ENCODE results near the gene CSTPP1.
"Not testable (repeated sequence)": the region's sequence is repeated elsewhere in the genome, so short reads cannot be mapped to it uniquely, and the experiment has no call there.

CSTPP1 gene

DNA sequence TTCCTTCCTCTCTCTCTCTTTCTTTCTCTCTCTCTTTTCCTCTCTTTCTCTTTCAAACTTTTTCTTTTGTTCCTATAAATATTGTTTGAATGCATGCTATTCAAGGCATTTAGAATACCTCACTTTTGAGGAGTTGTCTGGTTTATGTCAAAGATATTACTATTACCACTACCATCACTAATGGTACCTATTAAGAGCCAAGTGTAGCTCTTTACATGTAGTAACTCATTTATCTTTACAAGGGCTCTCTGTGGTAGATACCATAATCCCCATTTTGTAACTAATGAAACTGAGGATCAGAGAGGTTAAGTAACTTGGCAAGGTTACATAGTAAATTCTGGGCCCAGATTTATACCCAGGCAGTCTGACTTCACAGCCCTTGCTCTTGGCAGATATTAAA lies 116.0 kb downstream of the CSTPP1 start:
- DNase-seq, result no peak

DNA sequence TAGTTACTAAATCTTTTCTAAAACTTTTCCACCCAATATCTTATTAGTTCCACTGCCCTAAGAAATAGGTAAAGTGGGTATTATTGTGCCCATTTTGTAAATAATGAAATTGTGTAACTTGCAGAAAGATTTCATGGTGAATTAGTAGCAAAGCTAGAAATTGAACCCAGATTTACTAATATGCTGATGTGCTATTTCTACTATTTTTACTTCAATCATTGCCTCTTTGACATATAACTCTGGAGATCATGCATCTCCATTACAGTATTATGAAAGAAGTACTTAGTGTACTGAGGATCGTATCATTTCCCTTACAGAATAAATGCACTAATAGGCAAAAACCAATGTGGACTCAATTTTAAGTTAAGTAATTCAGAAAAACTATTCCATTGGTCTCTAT lies 119.0 kb downstream of the CSTPP1 start:
- DNase-seq, result no peak

DNA sequence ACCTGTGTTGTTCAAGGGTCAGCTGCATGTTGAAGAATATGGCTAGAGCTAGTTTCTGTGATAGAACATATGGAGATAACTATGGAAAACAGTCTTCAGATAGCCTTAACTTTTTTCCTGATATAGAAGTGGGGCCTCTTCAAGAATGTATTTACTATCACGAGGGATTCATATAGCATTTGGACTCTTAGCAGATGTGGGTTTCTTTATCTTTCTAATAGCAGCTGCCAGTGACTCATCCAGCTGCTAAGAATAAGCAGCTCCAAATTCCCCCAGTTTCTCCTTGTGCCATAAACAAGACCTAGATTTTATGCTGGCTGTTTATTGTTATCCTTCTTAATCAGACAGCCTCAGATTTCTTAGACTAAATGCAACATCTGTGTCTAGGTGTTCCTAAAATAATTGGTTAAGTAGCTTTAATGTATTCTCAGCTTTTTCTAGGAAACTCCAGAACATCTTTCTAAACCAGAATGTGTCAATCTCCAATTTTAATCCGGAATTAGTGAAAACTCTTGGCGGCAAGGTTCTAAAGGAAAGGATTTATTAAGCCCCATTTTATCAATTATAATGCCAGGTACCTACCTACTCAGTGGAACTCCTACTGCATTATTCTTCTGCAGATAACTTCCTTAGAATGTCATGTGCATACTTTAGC lies 119.8 kb downstream of the CSTPP1 start:
- no peak for DNase-seq

DNA sequence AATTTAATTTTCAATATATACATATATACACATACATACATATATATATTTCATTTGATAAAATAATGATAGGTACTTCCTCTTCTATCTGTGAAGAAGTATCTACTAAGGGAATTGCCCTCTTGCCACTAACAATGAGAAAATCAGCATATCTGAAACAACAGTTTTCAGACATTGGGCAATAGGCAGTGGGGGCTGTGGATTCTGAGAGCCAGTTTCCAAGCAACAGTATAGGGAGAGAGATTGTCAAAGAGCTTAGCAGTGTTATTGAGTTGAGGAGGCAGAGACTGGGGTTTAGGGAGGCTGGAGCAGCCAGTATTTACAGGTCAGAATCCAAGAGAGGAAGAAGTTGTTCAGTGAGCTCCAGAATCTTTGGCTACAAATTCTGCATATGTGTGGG lies 120.8 kb downstream of the CSTPP1 start:
- no peak for DNase-seq

DNA sequence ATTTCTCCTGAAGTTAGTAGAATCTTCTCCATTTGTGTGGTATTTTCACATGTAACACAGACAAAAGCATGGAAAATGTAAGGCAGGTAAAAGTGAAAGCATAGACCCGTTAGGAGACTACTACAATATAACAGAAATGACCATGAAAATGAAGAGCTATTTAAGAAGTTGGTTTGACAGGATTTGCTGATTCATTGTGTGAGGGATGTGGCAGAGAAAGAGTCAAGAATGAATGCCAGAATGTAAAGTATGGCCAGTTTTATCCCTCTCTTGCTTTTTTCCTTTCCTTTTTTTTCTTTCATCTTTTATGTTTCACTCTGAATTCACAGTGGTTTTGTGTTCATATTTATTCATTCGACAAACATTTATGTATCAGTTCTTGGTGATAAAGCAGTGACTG lies 124.2 kb downstream of the CSTPP1 start:
- DNase-seq, result no peak

DNA sequence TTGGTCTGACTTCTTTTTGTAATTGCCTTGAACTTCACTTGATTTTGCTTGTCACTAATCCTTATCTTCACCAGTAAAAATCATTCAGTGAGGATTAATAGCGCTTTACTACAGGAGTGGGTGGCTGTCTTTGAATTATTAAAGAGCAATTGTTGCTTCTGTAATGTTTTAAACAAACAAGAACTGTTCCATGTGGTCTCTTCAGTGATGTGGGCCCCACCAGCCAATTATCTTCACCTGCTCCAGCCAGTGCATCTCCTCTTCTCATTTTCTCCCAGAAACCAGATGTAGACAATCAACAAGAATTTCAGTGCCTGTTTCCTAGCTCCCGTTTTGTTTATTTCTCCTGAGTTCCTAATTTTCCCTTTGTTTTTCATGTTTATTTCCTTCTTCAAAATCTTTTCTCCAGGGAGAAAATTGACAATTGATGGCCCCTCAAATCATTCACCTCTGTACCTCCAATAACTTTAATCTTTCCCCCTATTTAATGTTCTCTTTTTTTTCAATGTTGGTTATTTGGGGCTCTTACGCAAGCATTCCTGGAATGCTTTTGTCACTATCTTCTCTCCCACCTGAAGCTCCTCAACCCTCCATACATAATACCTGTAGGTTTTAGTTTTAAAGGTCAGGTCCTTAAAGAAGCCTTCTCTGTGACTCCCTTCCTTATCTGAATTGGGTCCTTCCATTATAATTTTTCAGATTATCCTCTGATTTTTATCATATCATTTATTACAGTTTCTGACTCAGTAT lies 125.0 kb downstream of the CSTPP1 start:
- DNase-seq, result no peak

DNA sequence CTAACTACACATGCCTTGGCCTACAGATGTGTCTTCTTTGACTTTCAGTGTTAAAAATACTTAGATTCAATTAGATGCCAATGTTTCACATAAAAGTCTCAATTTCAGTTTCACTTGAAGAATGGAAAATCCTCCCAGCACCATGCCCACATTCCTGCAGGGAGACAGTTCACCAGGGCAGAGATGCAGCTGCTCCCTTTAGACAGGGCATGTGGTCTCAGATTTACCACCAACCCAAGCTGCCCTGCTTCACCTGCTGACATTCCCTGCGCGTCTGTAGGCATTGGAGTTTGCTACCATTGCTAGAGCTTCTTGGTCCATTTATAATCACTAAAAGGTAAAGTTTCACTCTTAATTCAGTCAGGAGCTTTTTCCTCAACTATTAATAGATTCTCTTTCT lies 126.2 kb downstream of the CSTPP1 start:
- no peak for DNase-seq

DNA sequence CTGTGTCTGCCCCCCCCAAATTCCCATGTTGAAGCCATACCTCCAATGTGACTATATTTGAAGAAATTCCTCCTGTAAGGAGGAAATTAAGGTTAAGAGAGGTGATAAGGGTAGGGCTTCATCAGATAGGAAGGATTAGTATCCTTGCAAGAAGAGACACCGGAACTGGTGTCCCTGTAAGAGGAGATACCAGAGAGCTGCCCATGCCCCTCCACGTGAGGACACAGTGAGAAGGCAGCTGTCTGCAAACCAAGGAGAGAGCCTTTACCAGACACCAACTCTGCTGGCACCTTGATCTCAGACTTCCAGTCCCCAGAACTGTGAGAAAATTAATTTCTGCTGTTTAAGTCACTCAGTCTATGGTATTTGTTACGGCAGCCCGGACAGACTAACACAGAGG lies 130.8 kb downstream of the CSTPP1 start:
- no peak for DNase-seq

DNA sequence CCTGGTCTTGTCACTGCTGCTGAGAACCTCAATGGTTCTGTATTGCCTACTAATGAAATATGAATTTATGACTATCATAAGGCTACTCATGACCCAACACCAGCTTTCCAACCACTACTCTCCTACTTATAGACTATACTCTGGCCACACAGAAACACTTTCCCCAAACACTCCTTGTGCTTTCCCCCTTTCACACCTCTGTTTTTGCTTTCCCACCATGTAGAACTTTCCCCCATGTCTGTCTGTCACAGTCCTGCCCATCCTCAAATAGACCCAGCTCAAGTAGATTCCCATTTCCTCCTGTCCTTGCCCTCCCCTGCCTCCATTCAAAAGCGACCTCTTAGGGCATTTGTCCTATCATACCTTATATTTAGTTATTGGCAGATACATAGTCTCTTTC lies 134.2 kb downstream of the CSTPP1 start:
- no peak for DNase-seq

DNA sequence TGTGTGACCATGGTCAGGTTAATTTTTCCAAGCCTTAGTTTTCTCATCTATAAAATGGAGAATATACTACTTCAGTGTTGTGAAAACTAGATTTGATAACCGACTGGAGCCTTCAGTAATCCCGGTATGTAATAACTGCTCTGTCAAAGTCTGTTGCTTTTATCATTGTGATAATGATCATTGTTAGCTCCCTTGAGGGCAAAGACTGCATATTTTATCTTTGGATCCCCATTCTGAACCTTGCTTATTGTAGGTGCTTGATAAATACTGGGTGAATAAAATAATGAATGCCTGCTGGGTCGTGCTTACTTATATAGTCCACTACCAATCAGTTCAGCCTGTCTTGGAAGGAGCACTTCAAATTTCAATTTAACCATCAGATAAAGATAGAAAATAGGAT lies 134.8 kb downstream of the CSTPP1 start:
- DNase-seq, result no peak

DNA sequence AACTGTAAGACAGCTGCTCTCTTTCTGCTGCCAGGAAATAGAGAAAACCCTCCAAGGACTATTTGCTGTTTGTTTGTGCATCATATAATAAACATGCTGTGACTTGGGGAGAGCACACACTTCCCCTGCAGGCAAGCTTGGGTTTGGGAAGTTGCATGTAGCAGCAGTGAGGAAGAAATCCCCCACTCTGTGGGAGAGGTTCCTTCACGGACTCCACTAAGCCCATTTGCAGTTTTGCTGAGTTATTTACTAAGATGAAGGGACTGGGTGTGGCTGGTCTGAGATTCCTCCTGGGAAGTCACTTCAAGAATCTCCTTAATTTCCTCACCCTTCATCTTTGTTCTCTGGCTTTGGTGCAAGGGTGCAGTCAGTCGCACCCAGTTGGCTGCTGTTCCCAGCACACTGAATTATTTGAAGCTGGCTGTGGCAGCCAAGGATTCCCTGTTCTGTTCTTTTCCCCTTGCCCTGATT lies 135.3 kb downstream of the CSTPP1 start:
- DNase-seq, result no peak

DNA sequence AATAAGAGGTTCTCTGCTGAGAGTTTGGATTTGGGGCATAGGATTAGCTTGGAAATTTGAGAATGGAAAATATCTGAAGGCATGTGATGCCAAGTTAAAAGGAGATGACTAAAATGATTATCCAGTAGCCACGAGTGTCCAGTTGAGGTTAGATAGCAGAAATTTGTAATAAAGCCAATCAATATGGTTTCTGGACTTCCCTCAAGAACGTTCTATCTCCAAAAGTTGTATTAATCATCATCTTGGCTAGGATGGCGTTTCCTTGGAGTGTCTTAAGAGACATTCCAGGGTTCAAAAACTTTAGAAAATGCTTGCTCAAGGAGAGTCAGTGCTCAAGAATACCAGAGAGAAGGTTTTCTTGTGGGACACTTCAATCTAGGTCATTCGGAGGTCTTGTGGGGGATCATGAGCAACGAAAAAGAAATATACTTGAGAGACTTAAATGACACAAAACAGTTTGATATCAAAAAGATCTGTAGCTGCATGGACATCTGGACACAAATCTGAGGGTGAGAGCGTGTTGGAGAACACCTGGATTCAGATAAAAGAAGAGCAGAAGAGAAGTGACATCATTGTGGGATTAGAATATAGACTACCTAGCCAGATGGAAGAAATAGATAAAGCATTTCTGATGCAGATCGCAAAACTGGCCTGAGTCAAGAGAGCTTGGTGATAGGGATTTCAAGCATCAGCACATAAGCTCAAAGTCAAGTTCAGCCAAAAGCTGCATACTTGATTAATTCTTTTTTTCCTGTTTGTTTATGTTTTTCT lies 142.4 kb downstream of the CSTPP1 start:
- DNase-seq, result no peak

DNA sequence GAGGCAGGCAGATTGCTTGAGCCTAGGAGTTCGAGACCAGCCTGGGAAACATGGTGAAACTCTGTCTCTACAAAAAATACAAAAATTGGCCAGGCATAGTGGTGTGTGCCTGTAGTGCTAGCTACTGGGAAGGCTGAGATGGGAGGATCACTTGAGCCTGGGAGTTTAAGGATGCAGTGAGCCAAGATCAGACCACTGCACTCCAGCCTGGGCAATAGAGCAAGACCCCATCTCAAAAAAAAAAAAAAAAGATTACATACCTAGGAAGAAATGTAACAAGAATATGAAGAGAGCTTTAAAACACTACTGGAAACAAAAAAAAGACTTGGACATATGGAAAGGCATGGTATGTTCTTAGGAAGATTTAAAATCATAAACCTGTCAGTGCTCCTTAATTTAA lies 144.2 kb downstream of the CSTPP1 start:
- not testable (repeated sequence) for DNase-seq

DNA sequence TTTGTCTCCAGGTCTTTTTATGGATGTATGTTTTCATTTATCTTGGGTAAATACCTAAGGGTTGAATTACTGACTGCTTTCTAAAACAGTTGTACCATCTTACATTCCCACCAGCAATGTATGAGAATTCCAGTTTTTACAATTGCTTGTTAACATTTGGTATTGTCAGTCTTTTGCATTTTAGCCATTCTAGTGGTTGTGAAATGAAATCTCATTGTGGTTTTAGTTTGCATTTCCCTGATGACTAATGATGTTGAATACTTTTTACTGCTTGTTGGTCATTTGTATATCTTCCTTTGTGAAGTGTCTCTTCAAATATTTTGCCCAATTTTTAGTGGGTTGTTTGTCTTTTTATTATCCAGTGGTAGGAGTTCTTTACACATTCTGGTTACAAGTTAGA lies 147.4 kb downstream of the CSTPP1 start:
- no peak for DNase-seq

DNA sequence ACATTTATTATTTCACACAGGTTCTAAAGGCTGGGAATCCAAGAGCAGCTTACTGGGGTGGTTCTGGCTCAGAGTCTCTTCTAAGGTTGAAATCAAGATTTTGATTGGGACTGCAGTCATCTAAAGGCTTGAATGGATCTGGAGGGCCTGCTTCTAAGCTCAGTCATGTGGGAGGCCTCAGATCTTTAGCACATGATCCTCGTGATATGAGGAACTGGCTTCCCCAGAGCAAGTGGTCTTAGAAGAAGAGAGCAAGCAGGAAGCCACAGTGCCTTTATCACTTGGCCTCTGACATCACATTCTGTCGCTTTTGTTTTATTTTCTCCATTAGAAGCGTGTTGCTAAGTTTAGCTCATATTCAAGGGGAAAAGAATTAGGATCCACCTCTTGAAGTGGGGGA lies 151.2 kb downstream of the CSTPP1 start:
- no peak for DNase-seq

DNA sequence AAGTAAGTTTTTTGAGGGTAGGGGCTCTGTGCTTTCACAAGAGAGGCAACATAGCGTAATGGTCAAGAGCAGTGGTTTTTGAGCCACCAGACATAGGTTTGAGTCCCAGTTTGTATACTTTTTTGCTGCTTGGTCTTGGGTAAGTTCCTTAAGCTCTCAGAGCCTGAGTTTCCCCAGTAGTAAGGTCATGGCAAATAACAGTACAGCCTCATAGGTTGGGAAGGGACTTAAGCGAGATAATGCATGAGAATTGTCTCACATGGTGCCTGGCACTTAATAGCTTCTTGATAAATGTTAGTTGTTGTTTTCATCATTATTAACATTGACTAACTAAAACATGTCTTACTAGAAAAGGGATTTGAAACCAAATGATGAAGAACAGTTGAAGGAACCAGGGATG lies 157.0 kb downstream of the CSTPP1 start:
- no peak for DNase-seq

DNA sequence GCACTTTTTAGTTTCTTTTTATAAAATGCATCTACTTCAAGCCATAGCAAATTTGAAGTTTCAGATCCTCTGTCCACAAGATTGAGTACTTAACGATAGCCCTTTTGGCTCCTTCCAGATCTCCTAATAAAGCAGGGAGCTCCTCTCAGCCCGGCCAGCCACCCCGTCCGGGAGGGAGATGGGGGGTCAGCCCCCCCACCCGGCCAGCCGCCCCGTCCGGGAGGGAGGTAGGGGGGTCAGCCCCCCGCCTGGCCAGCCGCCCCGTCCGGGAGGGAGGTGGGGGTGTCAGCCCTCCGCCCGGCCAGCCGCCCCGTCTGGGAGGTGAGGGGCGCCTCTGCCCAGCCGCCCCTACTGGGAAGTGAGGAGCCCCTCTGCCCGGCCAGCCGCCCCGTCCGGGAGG lies 160.3 kb downstream of the CSTPP1 start:
- DNase-seq, result not testable (repeated sequence)

DNA sequence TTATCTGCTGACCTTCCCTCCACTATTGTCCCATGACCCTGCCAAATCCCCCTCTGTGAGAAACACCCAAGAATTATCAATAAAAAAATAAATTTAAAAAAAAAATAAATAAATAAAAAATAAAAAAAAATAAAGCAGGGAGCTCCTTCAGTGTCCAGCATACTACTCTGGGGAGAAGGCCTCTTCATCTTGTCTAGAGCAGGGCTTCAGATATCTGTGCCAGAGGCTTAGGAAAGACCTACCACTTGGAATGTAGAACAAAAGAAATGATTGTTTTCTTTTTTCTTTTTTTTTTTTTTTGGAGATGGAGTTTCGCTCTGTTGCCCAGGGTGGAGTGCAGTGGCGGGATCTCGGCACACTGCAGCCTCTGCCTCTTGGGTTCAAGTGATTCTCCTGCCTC lies 161.7 kb downstream of the CSTPP1 start:
- DNase-seq, result not testable (repeated sequence)

DNA sequence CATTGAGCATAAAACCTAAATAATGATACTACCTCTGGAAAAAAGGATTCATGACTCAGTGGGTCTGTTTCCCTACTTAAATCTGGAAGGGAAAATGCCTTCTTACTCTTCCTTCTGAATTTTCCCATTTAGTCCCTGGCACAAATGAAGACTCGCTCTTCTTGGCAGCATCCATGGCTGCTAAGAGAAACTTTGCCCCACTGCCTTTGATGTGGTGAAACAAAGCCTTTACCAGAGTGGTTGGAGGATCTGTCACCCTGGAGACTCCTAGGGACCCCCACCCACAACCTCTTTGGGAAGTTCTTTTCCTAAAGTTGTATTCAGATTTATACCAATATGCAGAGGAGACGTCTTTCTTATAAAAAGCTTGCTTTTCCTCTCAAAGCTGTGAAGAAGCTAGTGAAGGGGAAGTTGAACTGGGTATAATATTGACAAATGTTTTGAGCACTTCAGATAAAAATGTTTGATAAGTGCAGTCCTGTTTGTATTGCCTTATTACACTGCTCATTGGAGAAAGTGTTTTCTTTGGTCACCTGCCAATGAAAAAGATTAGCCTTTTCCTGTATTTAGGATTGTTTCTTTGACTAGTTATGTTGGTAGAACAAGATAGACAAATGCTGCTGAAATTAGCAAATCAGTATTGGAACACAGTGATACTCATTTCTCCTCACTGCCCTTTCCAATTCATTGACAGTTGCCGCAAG lies 162.8 kb downstream of the CSTPP1 start:
- no peak for DNase-seq

DNA sequence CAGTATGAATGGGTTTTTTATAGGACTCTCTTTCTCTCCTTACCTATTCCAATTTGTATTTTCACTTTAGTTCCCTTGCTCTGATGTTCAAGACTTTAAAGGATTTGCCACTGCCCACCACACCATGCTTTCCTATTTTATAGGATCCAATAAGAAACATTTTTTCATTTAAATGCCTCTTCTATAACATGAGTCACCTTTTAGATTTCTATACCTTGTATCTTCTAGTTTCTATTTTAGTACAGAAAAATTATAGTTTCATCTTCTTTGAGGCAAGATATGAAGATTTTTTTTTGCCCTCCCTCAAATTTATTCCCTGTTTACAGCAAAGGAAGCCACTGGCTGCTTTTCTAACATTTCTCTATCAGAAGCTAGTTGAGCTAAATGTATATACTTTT lies 163.4 kb downstream of the CSTPP1 start:
- no peak for DNase-seq

DNA sequence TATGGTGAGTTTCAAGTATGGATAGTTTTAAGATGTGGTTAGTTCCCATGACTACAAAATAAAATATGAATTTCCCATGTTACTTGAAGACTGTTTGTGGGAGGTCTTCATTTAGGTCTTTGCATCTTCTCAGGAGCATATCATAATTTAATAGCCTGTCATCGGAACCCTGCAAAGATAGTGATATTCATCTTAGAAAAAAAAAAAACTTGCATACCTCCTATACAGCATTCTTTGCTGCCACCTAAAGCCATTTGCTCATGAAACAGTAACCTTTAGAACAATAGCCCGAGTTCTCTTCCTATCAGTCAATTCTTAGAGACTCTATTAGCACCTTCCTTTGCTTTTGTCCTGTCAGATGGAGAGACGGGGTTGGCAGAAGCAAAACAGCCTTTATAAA lies 164.8 kb downstream of the CSTPP1 start:
- no peak for DNase-seq

DNA sequence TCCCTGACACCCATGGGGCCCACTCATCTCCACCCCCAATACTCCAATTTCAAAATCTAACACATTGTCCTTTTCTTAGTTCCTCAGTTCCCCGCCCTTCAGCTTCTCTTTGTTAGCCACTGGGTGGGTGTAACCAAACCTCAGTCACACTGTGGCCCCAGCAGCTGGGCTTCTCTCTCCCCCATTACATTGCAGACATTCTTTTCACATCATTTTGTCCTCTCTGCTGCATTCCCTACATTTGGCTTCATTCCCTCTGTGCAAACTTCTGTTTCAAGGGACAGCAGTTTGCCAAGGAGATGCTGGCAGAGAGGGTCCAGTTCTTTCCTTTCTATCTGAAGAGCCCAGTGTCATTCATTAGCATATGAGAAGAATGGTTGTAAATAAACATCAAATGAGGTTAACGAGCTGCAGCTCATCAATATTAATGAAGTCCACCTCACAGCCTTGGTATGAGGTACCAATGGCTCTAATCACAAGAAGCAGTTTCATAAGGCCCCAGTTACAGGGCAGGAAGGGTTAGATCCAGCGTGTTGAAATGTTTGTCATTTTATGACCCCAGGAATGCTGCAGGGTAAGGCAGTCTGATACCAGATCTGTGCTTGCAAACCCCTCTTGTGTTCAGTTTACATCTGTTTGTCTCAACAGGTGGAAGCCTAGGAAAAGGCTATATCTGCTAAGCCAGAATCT lies 167.8 kb downstream of the CSTPP1 start:
- DNase-seq, result no peak

DNA sequence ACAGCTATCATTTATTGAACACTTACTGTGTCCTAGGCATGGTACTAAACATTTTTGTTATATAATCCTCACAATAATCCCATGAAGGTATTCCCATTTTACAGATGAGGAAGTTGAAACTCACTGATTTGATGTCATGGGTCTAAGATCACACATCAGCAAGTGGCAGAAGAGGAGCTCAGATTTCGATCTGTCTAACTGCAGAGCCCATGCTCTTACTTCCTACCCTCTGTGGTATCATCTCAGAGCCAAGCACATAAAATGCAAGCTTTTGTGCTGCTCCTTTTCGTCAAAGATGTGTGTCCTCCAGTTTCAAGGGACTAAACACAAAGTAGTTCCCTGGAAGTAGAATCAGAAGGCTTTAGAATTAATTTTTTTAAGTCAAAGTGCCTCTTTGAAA lies 169.0 kb downstream of the CSTPP1 start:
- no peak for DNase-seq
